GM15510 (cell line): ENCODE data around the gene SPAG8.

Experiments
- POLR2A ChIP-seq: IDR thresholded peaks from 3 replicates; pipeline ENCODE4 v1.6.1; 2011; ENCODE audit warnings: borderline replicate concordance; ENCODE audit not compliant: insufficient read length; ENCODE audit errors: extremely low read depth

SPAG8 gene

GRCh38 chr9:35812025-35812602, at the start of gene SPAG8:
SPAG8 (minus strand) TSS chr9:35812262; CDS start chr9:35812147, 115 bp downstream.
- TF ChIP-seq POLR2A: peak; percentile 49

- no peak for TF ChIP-seq POLR2A
Observed at GRCh38 chr9:35861161-35861897, 49.3 kb upstream of the SPAG8 start.

GRCh38 chr9:35859990-35860339, 47.9 kb upstream of the SPAG8 start:
- no peak for TF ChIP-seq POLR2A

- no peak for TF ChIP-seq POLR2A
Observed at GRCh38 chr9:35859310-35859989, 47.4 kb upstream of the SPAG8 start.

- no peak for TF ChIP-seq POLR2A
Observed at GRCh38 chr9:35858458-35858857, 46.4 kb upstream of the SPAG8 start.

- TF ChIP-seq POLR2A: no peak
Observed at GRCh38 chr9:35856882-35857281, 44.8 kb upstream of the SPAG8 start.

GRCh38 chr9:35856206-35856605, 44.1 kb upstream of the SPAG8 start:
- TF ChIP-seq POLR2A: no peak

- no peak for TF ChIP-seq POLR2A
Observed at GRCh38 chr9:35854091-35854762, 42.2 kb upstream of the SPAG8 start.

GRCh38 chr9:35852876-35853865, 41.1 kb upstream of the SPAG8 start:
- TF ChIP-seq POLR2A: no peak

GRCh38 chr9:35852267-35852815, 40.3 kb upstream of the SPAG8 start:
- TF ChIP-seq POLR2A: no peak

- TF ChIP-seq POLR2A: peak; percentile 26
Observed at GRCh38 chr9:35847792-35848572, 35.9 kb upstream of the SPAG8 start.

GRCh38 chr9:35845824-35846771, 34.0 kb upstream of the SPAG8 start:
- no peak for TF ChIP-seq POLR2A
